Ovary (tissue), 3 donors: ENCODE data around the gene CFAP90.

Source experiments
- EP300 ChIP-seq: sonication (generic); formaldehyde crosslinking; IDR thresholded peaks from one replicate; pipeline ENCODE4 v1.6.1; 2017; ENCODE audit warnings: antibody characterized with exemption
- TF ChIP-seq, protein P1 (sequence below), 3 donors: fragments of 450-650 bp in 2 of 3; fragments of 200-600 bp in 1 of 3; IDR thresholded peaks; one replicate each; pipeline versions ENCODE4 v1.5.1 to v1.8.0; 2016 to 2022; ENCODE audit warnings: antibody characterized with exemption in 3 of 3, mild to moderate bottlenecking in 1 of 3
- donor health status: DM: no; HTN: no; CAD: no.

DNA sequence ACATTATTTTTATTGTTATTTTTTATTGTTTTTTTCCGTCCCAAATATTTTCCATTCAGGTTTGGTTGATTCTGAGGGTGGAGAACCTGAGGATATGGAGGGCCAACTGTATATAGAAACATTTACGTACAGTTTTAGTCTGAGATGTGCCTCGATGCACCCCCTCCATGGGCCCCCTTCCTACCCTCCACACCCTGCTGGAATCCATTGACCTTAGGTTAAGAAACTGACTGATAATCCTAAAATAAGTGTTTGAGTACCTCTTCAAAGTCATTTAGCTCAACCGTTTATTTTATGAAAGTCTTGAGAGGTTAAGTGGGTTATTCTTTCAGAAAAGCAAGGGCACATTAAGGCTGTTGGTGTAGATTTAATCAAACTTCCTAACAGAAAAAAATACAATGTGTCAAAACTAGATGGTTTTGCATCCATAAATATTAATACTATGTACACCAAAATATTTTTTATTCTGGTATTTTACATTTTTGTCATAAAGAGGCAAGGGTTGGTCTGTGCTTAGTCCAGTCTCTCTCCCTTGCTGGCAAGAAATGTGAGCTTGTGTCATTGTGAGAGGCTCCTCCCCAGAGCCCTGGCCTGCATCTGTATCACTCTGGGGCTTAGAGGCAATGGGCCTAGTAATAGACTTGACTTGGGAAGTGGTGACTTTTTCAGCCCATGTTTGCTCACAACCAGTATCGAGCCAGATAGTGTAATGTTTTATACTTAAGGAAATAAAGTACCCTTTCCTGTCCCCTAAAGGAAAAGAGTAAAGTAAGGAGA is 33.7 kb upstream of the CFAP90 start:
- TF ChIP-seq, protein P1, sequence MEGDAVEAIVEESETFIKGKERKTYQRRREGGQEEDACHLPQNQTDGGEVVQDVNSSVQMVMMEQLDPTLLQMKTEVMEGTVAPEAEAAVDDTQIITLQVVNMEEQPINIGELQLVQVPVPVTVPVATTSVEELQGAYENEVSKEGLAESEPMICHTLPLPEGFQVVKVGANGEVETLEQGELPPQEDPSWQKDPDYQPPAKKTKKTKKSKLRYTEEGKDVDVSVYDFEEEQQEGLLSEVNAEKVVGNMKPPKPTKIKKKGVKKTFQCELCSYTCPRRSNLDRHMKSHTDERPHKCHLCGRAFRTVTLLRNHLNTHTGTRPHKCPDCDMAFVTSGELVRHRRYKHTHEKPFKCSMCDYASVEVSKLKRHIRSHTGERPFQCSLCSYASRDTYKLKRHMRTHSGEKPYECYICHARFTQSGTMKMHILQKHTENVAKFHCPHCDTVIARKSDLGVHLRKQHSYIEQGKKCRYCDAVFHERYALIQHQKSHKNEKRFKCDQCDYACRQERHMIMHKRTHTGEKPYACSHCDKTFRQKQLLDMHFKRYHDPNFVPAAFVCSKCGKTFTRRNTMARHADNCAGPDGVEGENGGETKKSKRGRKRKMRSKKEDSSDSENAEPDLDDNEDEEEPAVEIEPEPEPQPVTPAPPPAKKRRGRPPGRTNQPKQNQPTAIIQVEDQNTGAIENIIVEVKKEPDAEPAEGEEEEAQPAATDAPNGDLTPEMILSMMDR (IDR thresholded peaks at IDR 0.05): no peak
- TF ChIP-seq EP300: no peak
